ENCODE results near the gene HTN1. TPM values are rescaled to one million over a fixed set of nuclear protein-coding genes. Genes with fewer than 3 reads are reported as not detected.

Gene HTN1
- total RNA-seq, 2 experiments from 2014 or later: not detected

- ATAC-seq (no peak), DNase-seq (no peak)
- Mint-ChIP-seq H3K9me3 (ENCODE audit: low read depth) (no peaks in the 10 kb centered on the region), H3K27ac (no peak overlapping the region), H3K36me3 (no peaks in the 10 kb centered on the region), H3K4me1 (no peaks in the 10 kb centered on the region), H3K27me3 (no peaks in the 10 kb centered on the region), H3K4me3 (no peak overlapping the region)
- CTCF ChIA-PET: no interaction called here
These were observed 30.0 kb downstream of the HTN1 start for GRCh38 chr4:70080205-70080604.

- no peak for ATAC-seq
- CTCF ChIA-PET: no interaction called here
These were observed 49.0 kb downstream of the HTN1 start for GRCh38 chr4:70099206-70099605.

More at GRCh38 chr4:70099206-70099605, 49.0 kb downstream of the HTN1 start:
- Mint-ChIP-seq H3K27ac (no peak overlapping the region), H3K4me1 (no peaks in the 10 kb centered on the region), H3K9me3 (ENCODE audit: low read depth) (no peaks in the 10 kb centered on the region), H3K27me3 (no peaks in the 10 kb centered on the region), H3K36me3 (no peaks in the 10 kb centered on the region), H3K4me3 (no peak overlapping the region)
- no peak for DNase-seq

Other genes starting within 250 kb of the HTN1 start
- not detected for gene SULT1E1, start 190.3 kb upstream of the HTN1 start, total RNA-seq
- gene CSN1S1, start 119.4 kb upstream of the HTN1 start, total RNA-seq: not detected
- not detected for gene CSN2, start 84.7 kb upstream of the HTN1 start, total RNA-seq
- not detected for gene STATH, start 54.5 kb upstream of the HTN1 start, total RNA-seq
- not detected for gene HTN3, start 22.0 kb upstream of the HTN1 start, total RNA-seq
- not detected for gene PRR27, start 103.8 kb downstream of the HTN1 start, total RNA-seq
- not detected for gene ODAM, start 145.3 kb downstream of the HTN1 start, total RNA-seq
- gene FDCSP, start 175.7 kb downstream of the HTN1 start, total RNA-seq: not detected
- gene CSN3, start 192.2 kb downstream of the HTN1 start, total RNA-seq: not detected